ENCODE results near the gene CELSR2. TPM values are rescaled to one million over a fixed set of nuclear protein-coding genes. Genes with fewer than 3 reads are reported as not detected.

Gene CELSR2
- total RNA-seq, 1 experiment from 2014 or later: 6.9 TPM

- Mint-ChIP-seq H3K4me3 (ENCODE audit: unreplicated experiment) (no peak overlapping the region), H3K36me3 (ENCODE audit: insufficient read depth, unreplicated experiment) (no peaks in the 10 kb centered on the region), H3K27ac (ENCODE audit: low read depth, unreplicated experiment) (no peak overlapping the region), H3K4me1 (ENCODE audit: insufficient read depth, unreplicated experiment) (no peaks in the 10 kb centered on the region), H3K27me3 (ENCODE audit: insufficient read depth, unreplicated experiment) (no peaks in the 10 kb centered on the region), H3K9me3 (ENCODE audit: unreplicated experiment) (no peaks in the 10 kb centered on the region)
- DNase-seq (ENCODE audit: unreplicated experiment): no peak
- POLR2A ChIA-PET: interaction anchor here (0.6 kb wide), 1 partner anchor 157 kb away, joined by 3 read pairs; no protein-coding TSS in a partner anchor
- TF ChIP-seq, protein P1, sequence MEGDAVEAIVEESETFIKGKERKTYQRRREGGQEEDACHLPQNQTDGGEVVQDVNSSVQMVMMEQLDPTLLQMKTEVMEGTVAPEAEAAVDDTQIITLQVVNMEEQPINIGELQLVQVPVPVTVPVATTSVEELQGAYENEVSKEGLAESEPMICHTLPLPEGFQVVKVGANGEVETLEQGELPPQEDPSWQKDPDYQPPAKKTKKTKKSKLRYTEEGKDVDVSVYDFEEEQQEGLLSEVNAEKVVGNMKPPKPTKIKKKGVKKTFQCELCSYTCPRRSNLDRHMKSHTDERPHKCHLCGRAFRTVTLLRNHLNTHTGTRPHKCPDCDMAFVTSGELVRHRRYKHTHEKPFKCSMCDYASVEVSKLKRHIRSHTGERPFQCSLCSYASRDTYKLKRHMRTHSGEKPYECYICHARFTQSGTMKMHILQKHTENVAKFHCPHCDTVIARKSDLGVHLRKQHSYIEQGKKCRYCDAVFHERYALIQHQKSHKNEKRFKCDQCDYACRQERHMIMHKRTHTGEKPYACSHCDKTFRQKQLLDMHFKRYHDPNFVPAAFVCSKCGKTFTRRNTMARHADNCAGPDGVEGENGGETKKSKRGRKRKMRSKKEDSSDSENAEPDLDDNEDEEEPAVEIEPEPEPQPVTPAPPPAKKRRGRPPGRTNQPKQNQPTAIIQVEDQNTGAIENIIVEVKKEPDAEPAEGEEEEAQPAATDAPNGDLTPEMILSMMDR (IDR thresholded peaks at IDR 0.05; ENCODE audit: unreplicated experiment): no peak
- intact Hi-C loops (cut with micrococcal nuclease): no loop called here
- CTCF ChIA-PET: interaction anchor here (0.7 to 1.2 kb wide), 2 partner anchors 80 to 207 kb away, joined by 3 read pairs; no protein-coding TSS in a partner anchor
- no TSS peak for BruUV-seq (replicated peaks)
Measured at GRCh38 chr1:109290998-109291397, 41.7 kb downstream of the CELSR2 start.

GRCh38 chr1:109292364-109292763 lies 43.0 kb downstream of the CELSR2 start:
- POLR2A ChIA-PET: no interaction called here
- TF ChIP-seq, protein P1 (IDR thresholded peaks at IDR 0.05; ENCODE audit: unreplicated experiment): no peak
- DNase-seq (ENCODE audit: unreplicated experiment): no peak
- no TSS peak for BruUV-seq (replicated peaks)
- CTCF ChIA-PET: interaction anchor here (0.9 kb wide), 1 partner anchor 14 kb away, joined by 3 read pairs; no protein-coding TSS in a partner anchor
- Mint-ChIP-seq H3K27me3 (ENCODE audit: insufficient read depth, unreplicated experiment) (no peaks in the 10 kb centered on the region), H3K36me3 (ENCODE audit: insufficient read depth, unreplicated experiment) (no peaks in the 10 kb centered on the region), H3K27ac (ENCODE audit: low read depth, unreplicated experiment) (no peak overlapping the region), H3K4me3 (ENCODE audit: unreplicated experiment) (no peak overlapping the region), H3K9me3 (ENCODE audit: unreplicated experiment) (no peaks in the 10 kb centered on the region), H3K4me1 (ENCODE audit: insufficient read depth, unreplicated experiment) (no peaks in the 10 kb centered on the region)
- intact Hi-C loops (cut with micrococcal nuclease): no loop called here

DNA sequence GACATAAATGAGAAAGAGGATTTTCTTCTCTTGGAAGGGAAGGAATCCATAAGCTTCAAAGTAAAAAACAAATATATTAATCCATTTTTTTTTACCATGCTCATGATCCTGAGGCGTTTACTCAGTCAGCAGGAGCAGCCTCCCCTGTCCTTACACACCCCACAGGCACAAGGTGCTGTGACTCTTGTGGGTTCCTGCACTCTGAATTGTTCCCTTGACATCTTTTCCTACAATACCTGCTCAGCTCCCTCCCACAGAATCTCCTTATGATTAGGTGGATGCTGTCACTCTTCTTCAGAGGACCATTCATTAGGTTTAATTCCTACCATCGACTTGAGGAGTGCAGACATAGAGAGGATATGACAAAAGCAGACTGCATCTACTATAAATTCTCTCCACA lies 43.7 kb downstream of the CELSR2 start:
- POLR2A ChIA-PET: interaction anchor here (1.1 kb wide), 1 partner anchor 105 kb away, joined by 3 read pairs; the partner anchor contains the start of gene SORT1
- no peak overlapping the region for H3K27ac Mint-ChIP-seq (ENCODE audit: low read depth, unreplicated experiment)

GRCh38 chr1:109294481-109294880 lies 45.1 kb downstream of the CELSR2 start:
- intact Hi-C loops (cut with micrococcal nuclease): no loop called here
- no peak overlapping the region for H3K27ac Mint-ChIP-seq (ENCODE audit: low read depth, unreplicated experiment)

More for the DNA sequence above, 43.7 kb downstream of the CELSR2 start:
- H3K4me1 Mint-ChIP-seq (ENCODE audit: insufficient read depth, unreplicated experiment): no peaks in the 10 kb centered on the region
- DNase-seq (ENCODE audit: unreplicated experiment): no peak
- intact Hi-C loops (cut with micrococcal nuclease): no loop called here
- no peaks in the 10 kb centered on the region for H3K36me3 Mint-ChIP-seq (ENCODE audit: insufficient read depth, unreplicated experiment)
- CTCF ChIA-PET: interaction anchor here (0.9 kb wide), 1 partner anchor 14 kb away, joined by 3 read pairs; no protein-coding TSS in a partner anchor
- H3K9me3 Mint-ChIP-seq (ENCODE audit: unreplicated experiment): no peaks in the 10 kb centered on the region
- TF ChIP-seq, protein P1 (IDR thresholded peaks at IDR 0.05; ENCODE audit: unreplicated experiment): no peak
- H3K4me3 Mint-ChIP-seq (ENCODE audit: unreplicated experiment): no peak overlapping the region
- no peaks in the 10 kb centered on the region for H3K27me3 Mint-ChIP-seq (ENCODE audit: insufficient read depth, unreplicated experiment)
- BruUV-seq (replicated peaks): no TSS peak

More at GRCh38 chr1:109294481-109294880, 45.1 kb downstream of the CELSR2 start:
- no TSS peak for BruUV-seq (replicated peaks)
- H3K27me3 Mint-ChIP-seq (ENCODE audit: insufficient read depth, unreplicated experiment): no peaks in the 10 kb centered on the region
- ChIA-PET POLR2A (interaction anchor here (0.5 to 1.5 kb wide), 2 partner anchors 99 to 221 kb away, joined by 3 to 4 read pairs; no protein-coding TSS in a partner anchor), CTCF (no interaction called here)
- no peak overlapping the region for H3K4me3 Mint-ChIP-seq (ENCODE audit: unreplicated experiment)
- H3K4me1 Mint-ChIP-seq (ENCODE audit: insufficient read depth, unreplicated experiment): peaks cover 14% of the 10 kb centered on the region
- H3K9me3 Mint-ChIP-seq (ENCODE audit: unreplicated experiment): no peaks in the 10 kb centered on the region
- no peaks in the 10 kb centered on the region for H3K36me3 Mint-ChIP-seq (ENCODE audit: insufficient read depth, unreplicated experiment)
- no peak for DNase-seq (ENCODE audit: unreplicated experiment)
- TF ChIP-seq, protein P1 (IDR thresholded peaks at IDR 0.05; ENCODE audit: unreplicated experiment): no peak
